GM21786 (cell line): Measurements from ENCODE around the gene AMY1C.
"Not testable (repeated sequence)": the region's sequence is repeated elsewhere in the genome, so short reads cannot be mapped to it uniquely, and the experiment has no call there.

Source experiments
- ATAC-seq: cut with Tn5 transposase; IDR thresholded peaks from one replicate; pipeline ENCODE4 v1.9.1; 2021; ENCODE audit not compliant: unreplicated experiment

Gene AMY1C

GRCh38 chr1:103749598-103749997, at the start of gene AMY1C:
TSS of gene AMY1C (plus strand) at chr1:103749898. CDS start at chr1:103750470, 572 bp downstream.
- ATAC-seq, result not testable (repeated sequence)

GRCh38 chr1:103700669-103701068, 49.0 kb upstream of the AMY1C start:
- not testable (repeated sequence) for ATAC-seq

- not testable (repeated sequence) for ATAC-seq
These were observed 48.4 kb upstream of the AMY1C start for GRCh38 chr1:103701256-103701655.

GRCh38 chr1:103707670-103708069, 42.0 kb upstream of the AMY1C start:
- not testable (repeated sequence) for ATAC-seq

GRCh38 chr1:103710381-103710780, 39.3 kb upstream of the AMY1C start:
- not testable (repeated sequence) for ATAC-seq

GRCh38 chr1:103717404-103717803, 32.3 kb upstream of the AMY1C start:
- not testable (repeated sequence) for ATAC-seq

- ATAC-seq, result not testable (repeated sequence)
These were observed 28.2 kb upstream of the AMY1C start for GRCh38 chr1:103721473-103721872.

GRCh38 chr1:103735334-103735733, 14.4 kb upstream of the AMY1C start:
- ATAC-seq, result not testable (repeated sequence)

GRCh38 chr1:103738031-103738430, 11.7 kb upstream of the AMY1C start:
- not testable (repeated sequence) for ATAC-seq

- ATAC-seq, result not testable (repeated sequence)
These were observed 5.2 kb upstream of the AMY1C start for GRCh38 chr1:103744449-103744848.

- not testable (repeated sequence) for ATAC-seq
These were observed 4.7 kb upstream of the AMY1C start for GRCh38 chr1:103745040-103745439.

GRCh38 chr1:103748273-103748672, 1.4 kb upstream of the AMY1C start:
- ATAC-seq, result not testable (repeated sequence)

- ATAC-seq, result no peak
These were observed 12.2 kb downstream of the AMY1C start for GRCh38 chr1:103761896-103762295.

- no peak for ATAC-seq
These were observed 30.2 kb downstream of the AMY1C start for GRCh38 chr1:103779932-103780331.

GRCh38 chr1:103783944-103784377, 34.3 kb downstream of the AMY1C start:
- ATAC-seq, result peak; percentile 64

- ATAC-seq, result no peak
These were observed 38.7 kb downstream of the AMY1C start for GRCh38 chr1:103788377-103788776.

- ATAC-seq, result no peak
These were observed 40.5 kb downstream of the AMY1C start for GRCh38 chr1:103790172-103790571.
